ENCODE data around the gene PRSS50.

The PRSS50 gene

DNA sequence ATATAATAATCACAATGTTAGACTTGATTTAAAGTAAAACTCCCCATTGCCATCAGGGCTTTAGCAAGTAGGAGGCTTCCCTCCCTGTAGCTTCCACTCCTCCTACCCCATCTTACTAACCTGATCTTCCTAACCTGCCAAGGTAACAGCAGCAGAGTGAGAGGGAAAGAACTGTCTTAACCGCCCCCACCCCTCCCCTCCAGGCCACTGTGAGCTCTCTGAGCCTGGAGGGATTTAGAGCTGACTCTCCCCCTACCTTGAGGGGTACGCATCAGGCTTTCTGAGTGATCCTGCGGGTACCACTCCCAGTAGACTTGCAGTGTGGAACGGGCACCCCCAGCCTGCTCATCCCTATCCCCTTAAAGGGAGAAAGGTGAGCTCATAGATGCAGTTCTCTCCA lies 11.4 kb upstream of the PRSS50 start:
- no peak for DNase-seq (ENCODE audit: low spot score)

- no peak for DNase-seq (ENCODE audit: low spot score)
Observed at GRCh38 chr3:46725621-46726314, 8.1 kb upstream of the PRSS50 start.

- no peak for DNase-seq (ENCODE audit: low spot score)
Observed at GRCh38 chr3:46724424-46724823, 6.8 kb upstream of the PRSS50 start.

GRCh38 chr3:46722443-46722842 lies 4.8 kb upstream of the PRSS50 start:
- no peak for DNase-seq (ENCODE audit: low spot score)

DNA sequence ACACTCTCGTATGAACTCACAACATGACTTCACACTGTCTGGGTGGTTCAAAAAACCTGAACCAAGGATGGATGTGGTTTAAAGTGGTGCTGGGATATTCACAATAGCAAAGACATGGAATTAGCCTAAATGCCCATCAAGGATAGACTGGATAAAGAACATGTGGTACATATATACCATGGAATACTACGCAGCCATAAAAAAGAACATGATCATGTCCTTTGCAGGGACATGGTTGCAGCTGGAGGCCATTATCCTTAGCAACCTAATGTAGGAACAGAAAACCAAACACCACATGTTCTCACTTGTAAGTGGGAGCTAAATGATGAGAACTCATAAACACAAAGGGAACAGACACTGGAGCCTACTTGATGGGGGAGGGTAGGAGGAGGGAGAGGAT lies 3.3 kb upstream of the PRSS50 start:
- DNase-seq (ENCODE audit: low spot score) = no peak

- no peak for DNase-seq (ENCODE audit: low spot score)
Observed at GRCh38 chr3:46719735-46720271, 2.1 kb upstream of the PRSS50 start.

DNA sequence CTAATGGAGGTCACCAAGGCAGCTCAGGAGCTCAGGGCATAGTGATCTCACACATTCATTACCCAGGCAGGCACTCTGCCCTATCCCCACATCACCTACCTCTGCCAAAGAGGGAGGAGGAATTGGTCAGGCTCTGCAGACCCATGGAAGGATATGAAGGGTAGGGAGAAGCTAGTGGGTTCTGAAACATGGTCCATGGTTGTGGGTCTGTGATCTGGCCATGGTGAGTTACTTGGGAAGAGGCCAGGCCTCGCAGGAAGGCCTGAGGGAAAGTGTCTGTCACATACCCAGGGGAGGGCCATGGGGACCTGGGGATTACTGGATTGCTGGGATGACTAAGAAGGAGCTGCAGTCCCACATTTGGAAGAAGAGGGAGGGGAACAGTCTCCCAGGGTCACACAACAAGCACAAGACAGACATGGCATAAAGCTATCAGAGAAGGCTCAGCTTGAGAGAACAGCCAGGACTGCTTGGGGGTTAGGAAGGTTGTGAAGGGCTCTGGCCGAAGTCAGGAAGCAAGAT lies 1.4 kb upstream of the PRSS50 start:
- no peak for DNase-seq (ENCODE audit: low spot score)

DNA sequence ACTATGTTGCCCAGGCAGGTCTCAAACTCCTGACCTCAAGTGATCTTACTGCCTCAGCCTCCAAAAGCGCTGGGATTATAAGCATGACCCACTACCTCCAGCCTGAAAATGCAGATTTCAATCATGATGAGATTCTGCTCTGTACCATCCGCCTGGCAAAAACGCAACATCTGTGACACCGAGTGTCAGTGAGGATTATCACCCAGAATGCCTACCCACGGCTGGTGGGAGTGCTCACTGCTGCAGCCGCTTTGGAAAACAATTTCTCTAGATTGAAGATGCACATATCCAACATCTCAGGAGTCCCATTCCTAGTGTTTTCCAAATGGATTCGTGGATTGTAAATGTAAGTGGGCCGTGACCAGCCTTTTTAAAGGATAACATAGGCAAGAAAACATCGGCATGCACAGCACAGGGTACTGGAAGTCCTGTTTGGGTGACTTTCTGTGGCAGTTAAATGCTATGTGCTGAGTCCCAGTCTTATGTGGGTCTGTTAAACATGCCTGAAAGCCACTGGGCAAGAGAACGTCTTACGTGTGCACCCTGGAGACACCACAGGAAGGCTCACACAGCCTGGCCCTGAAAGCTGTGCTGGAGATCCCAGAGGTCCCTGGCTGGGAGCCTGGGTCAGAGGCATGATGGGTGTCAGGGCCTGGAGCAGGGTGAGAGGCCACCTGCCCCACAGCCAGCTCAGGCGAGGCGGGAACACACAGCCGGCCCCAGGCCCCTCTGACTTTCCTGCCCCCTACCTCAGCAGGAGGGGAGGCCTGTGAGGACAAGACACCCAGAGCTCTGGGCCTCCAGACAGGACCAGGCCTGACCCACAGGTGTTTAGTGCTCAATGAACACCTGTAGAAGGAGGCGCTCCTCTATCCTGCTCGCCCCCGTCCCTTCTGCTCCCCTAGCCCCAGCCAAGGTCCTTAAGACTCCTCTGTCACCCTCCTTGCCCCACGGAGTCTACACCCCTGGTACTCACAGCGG lies 918 bp downstream of the PRSS50 start:
- DNase-seq (ENCODE audit: low spot score) = no peak

DNA sequence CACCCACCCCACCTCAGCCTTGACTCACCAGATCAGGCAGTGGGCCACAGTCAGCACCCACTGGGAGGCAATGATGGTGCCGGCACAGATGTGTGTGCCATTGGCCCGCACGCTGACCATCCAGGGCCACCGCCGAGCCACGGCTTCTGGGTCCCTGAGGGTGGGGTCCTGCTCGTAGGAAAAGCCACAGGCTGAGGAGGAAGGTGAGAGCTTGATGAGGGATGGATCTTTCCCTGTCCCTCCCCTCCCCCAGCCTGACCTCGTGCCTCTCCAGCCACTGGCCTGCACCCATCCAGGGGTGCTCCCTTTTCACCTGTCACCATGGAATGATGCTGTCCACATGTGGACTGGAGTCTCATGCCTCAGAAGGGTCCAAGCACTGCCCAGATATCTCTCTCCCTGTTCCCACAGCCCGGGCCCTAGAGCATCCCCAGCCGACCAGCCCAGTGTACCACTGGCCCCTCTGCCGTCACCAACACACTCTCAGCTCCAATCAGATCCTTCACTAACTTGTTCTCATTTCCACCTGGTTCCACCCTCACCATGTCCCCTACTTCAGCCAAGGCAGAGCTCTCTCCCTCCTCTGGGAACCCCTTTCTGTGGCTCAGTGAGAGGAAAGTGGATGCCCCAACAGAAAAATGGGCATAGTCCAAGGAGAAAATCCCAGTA lies 2.0 kb downstream of the PRSS50 start:
- no peak for DNase-seq (ENCODE audit: low spot score)

DNA sequence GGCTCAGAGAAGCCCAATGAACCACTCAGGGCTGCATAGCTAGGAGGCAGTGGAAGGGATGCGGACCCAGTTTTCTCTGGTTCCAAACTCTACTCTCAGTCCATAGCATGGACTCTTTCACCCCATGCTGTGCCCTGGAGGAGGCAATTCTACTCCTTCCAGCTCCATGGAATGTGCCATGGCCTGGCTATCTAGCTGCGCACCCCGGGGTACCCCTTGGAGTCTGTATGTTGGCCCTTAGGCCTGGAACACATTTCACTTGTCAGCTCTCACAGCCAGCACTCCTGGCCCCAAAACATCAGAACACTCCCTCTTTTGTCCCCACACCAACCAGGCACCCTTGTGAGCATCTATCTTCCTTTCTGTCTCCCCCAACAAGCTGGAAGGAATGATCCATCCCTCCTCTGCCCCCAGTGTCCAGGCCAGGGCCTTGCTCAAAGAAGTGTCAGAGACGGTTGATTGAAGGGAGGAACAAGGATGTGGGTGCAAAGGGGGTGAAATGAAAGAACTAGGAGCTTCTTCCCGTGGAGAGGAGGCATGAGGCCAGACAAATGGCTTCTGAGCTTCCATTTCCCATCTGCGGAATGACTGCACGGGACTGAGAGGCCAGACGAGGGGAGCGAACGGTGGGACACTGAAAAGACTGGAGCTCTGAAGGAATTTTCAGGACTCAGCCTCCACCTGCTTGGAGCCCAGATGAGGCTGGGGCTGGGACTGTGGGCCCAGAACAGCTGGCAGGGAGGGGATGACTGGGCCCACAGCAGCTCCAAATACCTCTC lies 2.8 kb downstream of the PRSS50 start:
- no peak for DNase-seq (ENCODE audit: low spot score)

DNA sequence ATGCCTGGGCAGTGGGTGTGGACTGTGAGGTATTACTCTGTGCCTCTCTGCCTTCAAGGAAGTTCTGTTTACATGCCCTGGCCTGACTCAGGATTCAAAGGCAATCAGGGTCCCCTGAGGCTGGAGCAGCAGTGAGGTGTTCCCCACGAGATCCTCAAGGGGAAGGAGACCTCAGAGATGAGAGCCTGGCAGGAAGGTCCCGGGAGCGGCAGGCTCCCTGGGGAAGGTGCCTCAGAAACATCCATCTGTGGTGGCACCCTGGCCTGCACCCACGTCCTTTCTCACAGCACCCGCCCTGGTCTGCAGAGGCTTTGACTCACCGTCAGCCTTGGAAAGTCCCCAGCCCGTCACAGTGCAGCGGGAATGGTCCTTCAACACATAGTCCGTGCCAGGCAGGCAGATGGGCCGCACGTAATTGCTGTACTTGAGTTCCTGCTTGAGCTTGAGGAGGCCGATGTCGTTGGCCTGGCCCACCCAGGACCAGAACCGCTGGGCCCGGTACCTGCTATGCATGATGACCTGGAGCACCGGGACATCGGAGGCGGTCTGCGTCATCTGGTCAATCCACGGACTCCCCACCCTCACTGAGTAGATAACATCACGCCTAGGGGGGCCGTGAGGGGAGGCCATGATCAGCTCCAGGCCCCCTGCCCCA lies 3.6 kb downstream of the PRSS50 start:
- DNase-seq (ENCODE audit: low spot score) = no peak

GRCh38 chr3:46713050-46713897 lies 4.4 kb downstream of the PRSS50 start:
- no peak for DNase-seq (ENCODE audit: low spot score)

- no peak for DNase-seq (ENCODE audit: low spot score)
Observed at GRCh38 chr3:46712191-46713049, 5.2 kb downstream of the PRSS50 start.

DNA sequence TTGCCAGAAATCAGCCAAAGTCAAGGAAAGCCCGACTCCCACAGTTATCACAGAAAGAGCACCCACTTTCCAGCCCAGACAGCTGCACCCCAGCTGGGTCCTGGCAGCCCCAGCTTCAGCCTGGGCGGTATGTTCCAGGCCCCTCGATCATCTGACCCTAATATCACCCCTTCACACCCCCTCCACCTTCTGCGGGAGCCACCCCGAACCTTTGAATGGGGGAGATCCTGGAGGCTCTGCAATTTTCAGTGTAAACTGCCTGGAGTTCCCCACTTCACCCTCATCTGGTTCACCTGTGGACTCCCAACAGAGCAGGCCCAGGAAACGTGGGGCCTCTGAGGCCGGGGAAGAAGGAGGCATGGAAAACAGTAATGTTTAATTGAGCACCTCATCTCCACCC lies 5.9 kb downstream of the PRSS50 start:
- no peak for DNase-seq (ENCODE audit: low spot score)

- DNase-seq (ENCODE audit: low spot score) = no peak
Observed at GRCh38 chr3:46711305-46711704, 6.4 kb downstream of the PRSS50 start.

GRCh38 chr3:46710671-46711295 lies 6.9 kb downstream of the PRSS50 start:
- DNase-seq (ENCODE audit: low spot score) = no peak

DNA sequence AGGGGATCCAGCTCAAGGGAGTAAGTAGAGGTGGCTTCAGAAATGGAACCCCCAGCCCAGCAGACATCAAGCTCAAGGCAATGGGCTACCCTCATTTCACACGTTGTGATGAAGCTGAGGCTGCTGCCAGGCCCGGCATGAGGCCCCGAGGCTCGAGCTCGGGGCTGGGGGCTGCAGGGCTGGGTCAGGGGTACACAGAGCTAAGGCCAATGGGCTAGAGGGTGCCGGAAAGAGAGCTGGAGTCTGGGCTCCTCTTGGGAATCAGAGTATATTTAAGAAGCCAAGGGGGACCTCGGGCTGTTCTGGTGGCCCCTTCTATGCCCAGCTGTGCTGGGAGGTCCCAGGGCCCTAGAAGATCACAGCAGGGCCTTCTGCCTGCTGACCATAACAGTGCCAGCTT lies 7.4 kb downstream of the PRSS50 start:
- no peak for DNase-seq (ENCODE audit: low spot score)

DNA sequence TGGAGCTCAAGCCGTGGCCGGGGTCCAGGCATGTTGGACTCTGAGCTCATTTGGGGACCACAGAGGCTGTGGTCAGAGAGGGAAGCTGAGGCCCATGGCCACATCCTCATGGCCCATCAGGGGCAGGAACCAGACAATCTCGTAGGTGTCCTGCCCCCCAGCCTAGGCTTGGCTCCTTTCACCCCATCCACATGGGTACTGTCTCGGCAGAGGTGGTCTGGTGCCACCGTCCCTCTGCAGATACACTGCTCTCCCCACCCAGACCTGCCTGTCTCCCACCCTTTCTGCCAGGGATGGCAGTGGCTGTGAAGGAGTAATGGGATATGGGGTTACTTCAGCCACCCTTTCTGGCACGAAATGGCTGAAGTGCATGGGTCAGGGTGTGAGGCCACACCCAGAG lies 7.9 kb downstream of the PRSS50 start:
- no peak for DNase-seq (ENCODE audit: low spot score)
